Cardiac muscle cell (in vitro differentiated cells and primary cell): ENCODE results near the gene FARS2. TPM values are rescaled to one million over a fixed set of nuclear protein-coding genes. Genes with fewer than 3 reads are reported as not detected.

Experiments
- DNase-seq, 2 donors: peaks; one replicate each; pipeline versions ENCODE4 v3.0.0 to v3.0.0-alpha.2; 2010 to 2017; ENCODE audit warnings: low read depth in 1 of 2, low spot score in 1 of 2
- H3K27ac ChIP-seq: fragments of 200-600 bp; sonication (generic); 2 replicates; pipeline ENCODE4 v1.5.1; 2016
- H3K27me3 ChIP-seq: fragments of 200-600 bp; sonication (generic); 2 replicates; pipeline ENCODE4 v1.6.0; 2016; ENCODE audit warnings: control low read depth
- H3K36me3 ChIP-seq: fragments of 200-600 bp; sonication (generic); 2 replicates; pipeline ENCODE4 v1.5.1; 2016; ENCODE audit warnings: control low read depth
- H3K4me1 ChIP-seq: fragments of 200-600 bp; sonication (generic); 2 replicates; pipeline ENCODE4 v1.8.1; 2017; ENCODE audit warnings: low read depth, mild to moderate bottlenecking, mixed run types
- H3K4me3 ChIP-seq: fragments of 200-600 bp; sonication (generic); 2 replicates; pipeline ENCODE4 v1.5.1; 2016; ENCODE audit warnings: mild to moderate bottlenecking
- H3K9me3 ChIP-seq: fragments of 200-600 bp; sonication (generic); 2 replicates; pipeline ENCODE4 v1.5.1; 2017; ENCODE audit warnings: low read depth, mild to moderate bottlenecking, control low read depth
- CTCF ChIP-seq: IDR thresholded peaks from 2 replicates; pipeline ENCODE4 v1.5.1; 2012; ENCODE audit warnings: low read depth, mild to moderate bottlenecking, low read length
- polyA plus RNA-seq: library from polyadenylated mRNA; unstranded; fragments of >200 nt; fragmentation: Nextera tagmentation; extraction: Ambion mirVana; gene quantifications from 2 replicates; pipeline ENCODE4 v1.2.1, GENCODE V29; 2016
- total RNA-seq: library from RNA; depleted of rRNA; stranded (reverse); fragments of >200 nt; gene quantifications from 2 replicates; pipeline ENCODE4 v1.2.3, GENCODE V29; 2016

The FARS2 gene
- total and polyA plus RNA-seq, 2 experiments from 2014 or later, result 12.4 to 22.5 TPM

DNA sequence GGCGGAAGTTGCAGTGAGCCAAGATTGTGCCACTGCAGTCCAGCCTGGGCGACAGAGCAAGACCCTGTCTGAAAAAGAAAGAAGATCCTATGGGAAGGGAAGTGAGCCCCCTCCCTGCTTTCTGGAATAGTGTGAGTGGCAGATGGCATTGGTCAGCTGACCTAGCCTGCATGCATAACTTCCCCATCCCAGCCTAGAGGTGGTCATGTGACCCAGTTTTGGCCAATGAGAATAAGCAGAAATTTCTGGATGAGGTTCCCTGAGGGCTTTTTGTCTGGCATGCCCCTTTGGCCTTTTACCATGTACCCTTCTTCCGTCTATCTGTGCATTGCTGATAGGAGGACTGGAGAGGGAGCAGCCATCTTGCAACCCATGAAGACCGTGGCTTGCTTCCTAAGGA is 476.1 kb downstream of the FARS2 start:
- Histone ChIP-seq H3K4me3 (no peak overlapping the region), H3K36me3 (no peaks in the 10 kb centered on the region), H3K9me3 (no peaks in the 10 kb centered on the region), H3K4me1 (no peaks in the 10 kb centered on the region), H3K27me3 (no peaks in the 10 kb centered on the region), H3K27ac (no peak overlapping the region)
- DNase-seq, result no peak
- TF ChIP-seq CTCF, result no peak

DNA sequence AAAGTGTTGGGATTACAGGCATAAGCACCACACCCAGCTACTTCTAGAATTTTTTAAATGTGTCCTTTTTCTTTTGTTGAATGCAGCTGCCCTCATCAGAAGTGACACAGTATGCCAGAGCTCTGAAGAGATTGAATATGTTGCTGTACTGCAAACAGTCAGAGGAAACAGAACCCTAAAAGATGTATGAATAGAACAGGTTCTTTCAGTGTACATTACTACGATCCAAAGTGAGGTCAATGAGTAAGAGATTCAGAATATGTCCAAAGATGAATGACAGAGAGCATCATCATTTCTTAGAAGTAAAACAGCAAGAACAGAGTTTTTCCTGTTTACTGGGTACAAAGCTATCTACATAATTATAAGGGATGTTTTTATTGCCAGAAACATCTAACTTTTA is 476.9 kb downstream of the FARS2 start:
- no peaks in the 10 kb centered on the region for H3K36me3 ChIP-seq
- TF ChIP-seq CTCF, result no peak

DNA sequence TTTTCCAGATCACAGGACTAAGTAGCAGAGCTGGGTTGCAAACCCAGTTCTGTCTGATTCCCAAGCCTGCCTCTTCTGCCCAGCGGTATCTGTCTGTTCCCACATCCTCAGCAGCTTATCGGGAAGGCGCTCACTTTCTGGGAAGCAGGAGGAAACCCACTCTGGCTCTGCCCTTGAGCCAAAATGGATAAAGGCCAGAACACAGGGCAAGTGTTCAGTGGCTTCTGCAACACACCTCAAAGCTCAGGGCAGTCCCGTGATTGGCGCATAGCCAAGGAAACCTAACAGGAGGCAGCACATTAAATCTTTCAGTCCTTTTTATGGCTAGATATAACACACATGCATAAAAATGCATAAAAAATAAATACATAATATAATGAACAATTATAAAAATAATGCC is 483.2 kb downstream of the FARS2 start:
- H3K9me3 ChIP-seq, result no peaks in the 10 kb centered on the region
- no peaks in the 10 kb centered on the region for H3K36me3 ChIP-seq
- no peaks in the 10 kb centered on the region for H3K27me3 ChIP-seq
- no peak overlapping the region for H3K4me3 ChIP-seq
- H3K27ac ChIP-seq, result no peak overlapping the region
- DNase-seq, result no peak
- H3K4me1 ChIP-seq, result no peaks in the 10 kb centered on the region
- TF ChIP-seq CTCF, result no peak

More for the DNA sequence above, 476.9 kb downstream of the FARS2 start:
- Histone ChIP-seq H3K27ac (no peak overlapping the region), H3K4me1 (no peaks in the 10 kb centered on the region), H3K9me3 (no peaks in the 10 kb centered on the region), H3K4me3 (no peak overlapping the region), H3K27me3 (no peaks in the 10 kb centered on the region)
- DNase-seq, result no peak

DNA sequence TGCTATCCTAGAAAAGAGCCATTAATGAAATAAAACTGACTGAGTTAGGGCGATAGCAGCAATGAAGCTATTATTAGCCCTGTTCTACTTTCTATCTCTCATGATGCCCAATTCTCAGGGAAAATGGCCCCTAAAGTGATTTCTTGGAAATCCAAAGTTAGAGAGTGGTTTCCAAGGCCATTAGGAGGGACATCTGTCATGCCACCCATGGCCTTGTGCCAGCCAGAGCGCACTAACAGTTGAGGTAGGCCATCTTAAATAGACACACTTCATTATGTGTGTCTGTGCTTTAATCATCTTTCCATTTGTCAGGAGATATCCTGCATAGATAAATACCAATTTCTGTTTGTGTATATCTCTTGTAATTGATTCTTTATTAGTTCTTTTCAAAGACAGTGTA is 483.8 kb downstream of the FARS2 start:
- H3K4me3 ChIP-seq, result no peak overlapping the region
- no peaks in the 10 kb centered on the region for H3K27me3 ChIP-seq
- no peaks in the 10 kb centered on the region for H3K36me3 ChIP-seq
- no peaks in the 10 kb centered on the region for H3K9me3 ChIP-seq
- no peak for TF ChIP-seq CTCF
- no peaks in the 10 kb centered on the region for H3K4me1 ChIP-seq
- H3K27ac ChIP-seq, result no peak overlapping the region
- DNase-seq, result no peak

- peak; percentile 17 for TF ChIP-seq CTCF
- Histone ChIP-seq H3K36me3 (no peaks in the 10 kb centered on the region), H3K4me1 (no peaks in the 10 kb centered on the region), H3K27ac (no peak overlapping the region), H3K27me3 (no peaks in the 10 kb centered on the region), H3K4me3 (no peak overlapping the region), H3K9me3 (no peaks in the 10 kb centered on the region)
- no peak for DNase-seq
Observed at GRCh38 chr6:5746053-5746758, 484.9 kb downstream of the FARS2 start.
